Thyroid gland (tissue), 4 donors: ENCODE data around the gene CXorf58.

Experiments used
- CTCF ChIP-seq, 6 experiments: fragments of 200-600 bp in 3 of 6; fragments of 450-650 bp in 3 of 6; sonication (generic) in 3 of 6; IDR thresholded peaks; one replicate each; pipeline ENCODE4 v1.5.1; 2016 to 2019; ENCODE audit warnings: antibody characterized with exemption in 6 of 6, mild to moderate bottlenecking in 2 of 6, inconsistent platforms in 1 of 6, moderate library complexity in 1 of 6
- POLR2A ChIP-seq, 2 donors: fragments of 450-650 bp; IDR thresholded peaks; one replicate each; pipeline ENCODE4 v1.6.1; 2017; ENCODE audit warnings: antibody characterized with exemption in 2 of 2, mild to moderate bottlenecking in 2 of 2, moderate library complexity in 1 of 2

- TF ChIP-seq CTCF (IDR thresholded peaks at IDR 0.05) = no peak
- no peak for TF ChIP-seq POLR2A (IDR thresholded peaks at IDR 0.05)
Measured at GRCh38 chrX:23930894-23931604, 23.2 kb downstream of the CXorf58 start.
